Hepatocyte (in vitro differentiated cells): Measurements from ENCODE around the gene ABI3.

ENCODE experiments used
- CTCF ChIP-seq: fragments of 200-600 bp; sonication (generic); IDR thresholded peaks from 2 replicates; pipeline ENCODE4 v1.5.1; 2016; ENCODE audit warnings: antibody characterized with exemption, mild to moderate bottlenecking; ENCODE audit not compliant: poor library complexity
- EZH2 ChIP-seq: fragments of 200-600 bp; sonication (generic); IDR thresholded peaks from 2 replicates; pipeline ENCODE4 v1.6.1; 2016; ENCODE audit warnings: antibody characterized with exemption, mild to moderate bottlenecking, borderline replicate concordance
- EZH2phosphoT487 ChIP-seq: fragments of 200-600 bp; sonication (generic); IDR thresholded peaks from one replicate; pipeline ENCODE4 v1.6.1; 2018; ENCODE audit warnings: antibody characterized with exemption, mild to moderate bottlenecking, low read depth, moderate library complexity; ENCODE audit not compliant: unreplicated experiment, severe bottlenecking

GRCh38 chr17:49216482-49216881, 6.0 kb downstream of the ABI3 start:
- TF ChIP-seq EZH2phosphoT487, result no peak
- no peak for TF ChIP-seq CTCF
- no peak for TF ChIP-seq EZH2
